ENCODE measurements around the gene TPGS2. TPM values are rescaled to one million over a fixed set of nuclear protein-coding genes. Genes with fewer than 3 reads are reported as not detected.

TPGS2 gene
- total RNA-seq, 4 donors from 2014 or later, result 53.7 to 130 (median 95.6) TPM

DNA sequence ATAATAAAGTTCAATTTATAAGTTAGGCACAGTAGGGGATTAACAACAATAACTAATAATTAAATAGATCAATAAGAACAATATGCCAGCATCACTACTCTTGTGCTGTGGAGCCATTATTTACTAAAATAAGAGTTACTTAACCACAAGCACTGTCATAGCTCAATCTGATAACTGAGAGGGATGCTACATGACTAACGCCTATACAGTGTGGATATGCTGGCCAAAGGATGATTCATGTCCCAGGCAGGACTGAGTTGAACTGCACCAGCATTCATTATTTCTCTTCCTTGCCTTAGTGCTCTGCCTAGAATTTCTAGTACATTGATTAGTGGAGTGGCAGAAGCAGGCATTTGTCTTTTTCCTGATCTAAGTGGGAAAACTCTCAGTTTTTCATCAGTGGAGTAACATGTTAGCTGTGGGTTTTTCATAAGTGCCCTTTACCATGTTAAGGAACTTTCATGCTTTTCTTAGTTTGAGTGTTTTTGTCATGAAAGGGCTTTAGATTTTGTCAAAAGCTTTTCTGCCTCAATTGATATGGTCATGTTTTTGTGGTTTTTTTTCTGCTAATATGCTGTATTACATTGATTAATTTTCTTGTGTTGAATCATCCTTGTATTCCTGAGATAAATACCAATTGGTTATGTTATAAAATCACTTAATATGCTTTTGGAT, 21.9 kb upstream of the TPGS2 start:
- intact Hi-C loops (cut with DNase I; ENCODE audit: low total_unique reads) (no loop called here), in situ Hi-C loops (cut with MboI; ENCODE audit: low pct_ligation_motif_present in 1 of 4, low pct_unique_long_range_greater_than_20kb in 1 of 4, low sequenced_read_pairs in 3 of 4) (no loop called here)
- Histone ChIP-seq H3K36me3 (peaks cover 0 to 7% (median 3%) of the 10 kb centered on the region in 4 donors), H3K4me3 (no peak overlapping the region), H3K9me3 (peaks cover 2 to 5% of the 10 kb centered on the region in 2 donors), H3K27ac (no peak overlapping the region), H3K27me3 (no peaks in the 10 kb centered on the region), H3K4me1 (no peaks in the 10 kb centered on the region)
- no peak for DNase-seq
- no peak for TF ChIP-seq POLR2A (IDR thresholded peaks at IDR 0.05)
- 40 to 52% methylated on average over 1 of the region's 1 CpG for WGBS, 2 donors (ENCODE audit: low coverage in 1 of 2)

DNA sequence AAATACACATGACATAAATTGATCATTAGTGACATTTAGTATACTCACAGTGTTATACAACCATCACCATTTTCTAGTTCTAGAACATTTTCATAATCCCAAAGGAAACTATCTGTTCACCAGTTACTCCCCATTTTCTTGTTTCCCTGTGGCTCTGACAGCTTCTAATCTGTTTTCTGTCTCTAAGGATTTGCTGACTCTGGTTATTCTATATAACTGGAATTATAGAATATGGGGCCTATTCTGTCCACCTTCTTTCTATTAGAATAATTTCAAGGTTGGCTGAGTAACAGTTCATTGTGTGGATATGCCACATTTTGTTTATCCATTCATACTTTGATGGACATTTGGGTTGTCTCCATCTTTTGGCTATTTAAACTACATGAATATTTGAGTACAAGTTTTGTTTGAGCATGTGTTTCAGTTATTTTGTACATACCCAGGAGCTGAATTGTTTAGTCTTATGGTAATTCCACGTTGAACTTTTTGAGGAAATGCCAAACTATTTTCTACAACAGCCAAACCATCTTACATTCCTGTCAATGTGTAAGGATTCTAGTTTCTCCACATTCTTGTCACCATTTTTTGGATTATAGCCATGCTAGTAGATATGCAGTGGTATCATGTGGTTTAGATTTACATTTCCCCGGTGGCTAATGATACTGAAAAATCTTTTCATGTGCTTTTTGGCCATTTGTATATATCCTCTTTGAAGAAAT, 20.6 kb upstream of the TPGS2 start:
- peaks cover 2 to 5% of the 10 kb centered on the region in 2 donors for H3K9me3 ChIP-seq
- no peaks in the 10 kb centered on the region for H3K27me3 ChIP-seq
- DNase-seq, result no peak
- no peak overlapping the region for H3K4me3 ChIP-seq
- peaks cover 0 to 7% (median 3%) of the 10 kb centered on the region in 4 donors for H3K36me3 ChIP-seq
- in situ Hi-C loops (cut with MboI; ENCODE audit: low pct_ligation_motif_present in 1 of 4, low pct_unique_long_range_greater_than_20kb in 1 of 4, low sequenced_read_pairs in 3 of 4), result no loop called here
- no peak overlapping the region for H3K27ac ChIP-seq
- no peaks in the 10 kb centered on the region for H3K4me1 ChIP-seq
- WGBS, 2 donors (ENCODE audit: low coverage in 1 of 2), result 51 to 74% methylated on average over 2 of the region's 2 CpGs
- TF ChIP-seq EP300 (IDR thresholded peaks at IDR 0.05; ENCODE audit: low read depth) (no peak), POLR2A (IDR thresholded peaks at IDR 0.05) (no peak), POLR2AphosphoS5 (IDR thresholded peaks at IDR 0.05) (no peak)
- TF ChIP-seq, protein P1, sequence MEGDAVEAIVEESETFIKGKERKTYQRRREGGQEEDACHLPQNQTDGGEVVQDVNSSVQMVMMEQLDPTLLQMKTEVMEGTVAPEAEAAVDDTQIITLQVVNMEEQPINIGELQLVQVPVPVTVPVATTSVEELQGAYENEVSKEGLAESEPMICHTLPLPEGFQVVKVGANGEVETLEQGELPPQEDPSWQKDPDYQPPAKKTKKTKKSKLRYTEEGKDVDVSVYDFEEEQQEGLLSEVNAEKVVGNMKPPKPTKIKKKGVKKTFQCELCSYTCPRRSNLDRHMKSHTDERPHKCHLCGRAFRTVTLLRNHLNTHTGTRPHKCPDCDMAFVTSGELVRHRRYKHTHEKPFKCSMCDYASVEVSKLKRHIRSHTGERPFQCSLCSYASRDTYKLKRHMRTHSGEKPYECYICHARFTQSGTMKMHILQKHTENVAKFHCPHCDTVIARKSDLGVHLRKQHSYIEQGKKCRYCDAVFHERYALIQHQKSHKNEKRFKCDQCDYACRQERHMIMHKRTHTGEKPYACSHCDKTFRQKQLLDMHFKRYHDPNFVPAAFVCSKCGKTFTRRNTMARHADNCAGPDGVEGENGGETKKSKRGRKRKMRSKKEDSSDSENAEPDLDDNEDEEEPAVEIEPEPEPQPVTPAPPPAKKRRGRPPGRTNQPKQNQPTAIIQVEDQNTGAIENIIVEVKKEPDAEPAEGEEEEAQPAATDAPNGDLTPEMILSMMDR (IDR thresholded peaks at IDR 0.05), result no peak
- intact Hi-C loops (cut with DNase I; ENCODE audit: low total_unique reads), result no loop called here

DNA sequence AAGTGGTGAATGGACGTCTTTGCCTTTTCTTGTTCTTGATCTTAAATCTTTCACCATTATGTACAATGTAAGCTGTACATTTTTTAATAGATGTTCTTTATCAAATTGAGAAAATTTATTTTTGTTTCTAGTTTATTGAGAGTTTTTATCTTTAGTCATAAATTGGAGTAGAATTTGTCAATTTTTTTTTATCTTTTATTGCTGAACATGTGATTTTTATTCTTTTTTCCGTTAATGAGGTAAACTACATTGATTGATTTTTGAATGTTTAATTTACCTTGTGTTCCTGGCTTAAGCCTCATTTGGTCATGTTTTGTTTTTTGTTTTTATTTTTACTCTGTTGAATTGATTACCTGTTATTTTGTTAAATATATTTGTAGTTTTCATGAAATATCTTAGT, 19.8 kb upstream of the TPGS2 start:
- 98 to 100% methylated on average over 2 of the region's 2 CpGs for WGBS, 2 donors (ENCODE audit: low coverage in 1 of 2)

DNA sequence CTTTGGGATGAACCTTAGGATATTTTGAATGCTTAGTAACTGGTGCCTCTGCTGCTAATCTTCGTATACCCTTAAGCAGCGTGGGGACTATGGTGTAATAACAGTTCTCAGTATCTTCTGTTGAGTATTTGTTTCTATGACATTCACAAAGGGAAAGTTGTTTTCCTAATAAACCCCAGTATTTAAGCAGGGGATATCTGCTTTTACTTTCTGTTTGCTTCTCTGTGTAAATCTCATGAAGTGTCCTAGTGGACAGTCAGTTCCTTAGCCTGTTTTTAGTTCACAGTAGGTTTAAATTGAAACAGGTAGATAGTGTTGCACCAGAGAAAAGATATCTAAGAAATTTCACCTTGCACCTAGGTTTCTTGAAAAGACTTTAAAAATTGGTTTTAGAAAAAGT, 15.0 kb upstream of the TPGS2 start:
- TF ChIP-seq, protein P1 (IDR thresholded peaks at IDR 0.05), result no peak
- TF ChIP-seq POLR2A (IDR thresholded peaks at IDR 0.05) (no peak), EP300 (IDR thresholded peaks at IDR 0.05; ENCODE audit: low read depth) (no peak), POLR2AphosphoS5 (IDR thresholded peaks at IDR 0.05) (no peak)
- no peak for DNase-seq
- peaks cover 0 to 4% (median 0%) of the 10 kb centered on the region in 4 donors for H3K36me3 ChIP-seq
- H3K27me3 ChIP-seq, result no peaks in the 10 kb centered on the region
- in situ Hi-C loops (cut with MboI; ENCODE audit: low pct_ligation_motif_present in 1 of 4, low pct_unique_long_range_greater_than_20kb in 1 of 4, low sequenced_read_pairs in 3 of 4) (no loop called here), intact Hi-C loops (cut with DNase I; ENCODE audit: low total_unique reads) (no loop called here)
- no peak overlapping the region for H3K4me3 ChIP-seq
- H3K27ac ChIP-seq, result no peak overlapping the region
- H3K4me1 ChIP-seq, result no peaks in the 10 kb centered on the region
- 80 to 82% methylated on average over 1 to 2 of the region's 2 CpGs for WGBS, 2 donors (ENCODE audit: low coverage in 1 of 2)
- H3K9me3 ChIP-seq, result no peaks in the 10 kb centered on the region

More for the DNA sequence above, 19.8 kb upstream of the TPGS2 start:
- Histone ChIP-seq H3K4me3 (no peak overlapping the region), H3K36me3 (peaks cover 0 to 7% (median 3%) of the 10 kb centered on the region in 4 donors), H3K27me3 (no peaks in the 10 kb centered on the region), H3K27ac (no peak overlapping the region), H3K9me3 (peaks cover 2 to 5% of the 10 kb centered on the region in 2 donors), H3K4me1 (no peaks in the 10 kb centered on the region)
- TF ChIP-seq POLR2A (IDR thresholded peaks at IDR 0.05) (no peak), EP300 (IDR thresholded peaks at IDR 0.05; ENCODE audit: low read depth) (no peak), POLR2AphosphoS5 (IDR thresholded peaks at IDR 0.05) (no peak)
- TF ChIP-seq, protein P1 (IDR thresholded peaks at IDR 0.05), result no peak
- intact Hi-C loops (cut with DNase I; ENCODE audit: low total_unique reads) (no loop called here), in situ Hi-C loops (cut with MboI; ENCODE audit: low pct_ligation_motif_present in 1 of 4, low pct_unique_long_range_greater_than_20kb in 1 of 4, low sequenced_read_pairs in 3 of 4) (no loop called here)
- no peak for DNase-seq
